HG03575 (cell line): ENCODE measurements around the gene PLCH2.

Experiments
- ATAC-seq: cut with Tn5 transposase; IDR thresholded peaks from one replicate; pipeline ENCODE4 v1.9.1; 2021; ENCODE audit not compliant: unreplicated experiment, insufficient number of reproducible peaks, low FRiP score; ENCODE audit errors: extremely low read depth

Gene PLCH2

GRCh38 chr1:2493218-2493617, 17.1 kb downstream of the PLCH2 start:
- no peak for ATAC-seq

- ATAC-seq, result no peak
Measured at GRCh38 chr1:2493691-2494322, 17.7 kb downstream of the PLCH2 start.

- ATAC-seq, result no peak
Measured at GRCh38 chr1:2494323-2494693, 18.2 kb downstream of the PLCH2 start.

GRCh38 chr1:2495026-2495425, 18.9 kb downstream of the PLCH2 start:
- ATAC-seq, result no peak

- no peak for ATAC-seq
Measured at GRCh38 chr1:2495546-2495945, 19.5 kb downstream of the PLCH2 start.

GRCh38 chr1:2496087-2496622, 20.1 kb downstream of the PLCH2 start:
- ATAC-seq, result no peak

GRCh38 chr1:2496746-2497145, 20.7 kb downstream of the PLCH2 start:
- ATAC-seq, result no peak

GRCh38 chr1:2497891-2498290, 21.8 kb downstream of the PLCH2 start:
- no peak for ATAC-seq

GRCh38 chr1:2498648-2499047, 22.6 kb downstream of the PLCH2 start:
- no peak for ATAC-seq

- no peak for ATAC-seq
Measured at GRCh38 chr1:2499260-2499659, 23.2 kb downstream of the PLCH2 start.

- no peak for ATAC-seq
Measured at GRCh38 chr1:2499986-2500596, 24.0 kb downstream of the PLCH2 start.

GRCh38 chr1:2501041-2501819, 25.1 kb downstream of the PLCH2 start:
- no peak for ATAC-seq

GRCh38 chr1:2501820-2502119, 25.7 kb downstream of the PLCH2 start:
- no peak for ATAC-seq

- no peak for ATAC-seq
Measured at GRCh38 chr1:2502210-2502609, 26.1 kb downstream of the PLCH2 start.

- no peak for ATAC-seq
Measured at GRCh38 chr1:2502661-2503553, 26.8 kb downstream of the PLCH2 start.

- ATAC-seq, result no peak
Measured at GRCh38 chr1:2503554-2504224, 27.6 kb downstream of the PLCH2 start.

GRCh38 chr1:2504225-2504948, 28.3 kb downstream of the PLCH2 start:
- no peak for ATAC-seq

GRCh38 chr1:2504949-2505272, 28.8 kb downstream of the PLCH2 start:
- no peak for ATAC-seq
